GM12878 (cell line): ENCODE results near the gene C1QC.

ENCODE experiments used
- BRCA1 ChIP-seq: IDR thresholded peaks from 2 replicates; pipeline ENCODE4 v1.6.1; 2011; ENCODE audit warnings: low read depth, low read length, improper control_type of control experiment
- CTCF ChIP-seq, 3 experiments: IDR thresholded peaks in 2 of 3; conservative IDR thresholded peaks in 1 of 3; 2 replicates each; pipeline ENCODE4 v1.5.1; 2011; ENCODE audit warnings: low read depth in 3 of 3, low read length in 3 of 3, mild to moderate bottlenecking in 3 of 3, control low read depth in 2 of 3, moderate library complexity in 2 of 3, inconsistent platforms in 1 of 3, mixed read lengths in 1 of 3; ENCODE audit not compliant: control insufficient read depth in 2 of 3, insufficient read depth in 1 of 3; ENCODE audit errors: extremely low read depth in 1 of 3

GRCh38 chr1:22621761-22622160 lies 21.7 kb upstream of the C1QC start:
- TF ChIP-seq BRCA1 = no peak
- TF ChIP-seq CTCF (IDR thresholded peaks at IDR 0.05 in 2 of 3, conservative IDR thresholded peaks at IDR 0.05 in 1 of 3; ENCODE audit: control insufficient read depth in 2 of 3, extremely low read depth in 1 of 3, insufficient read depth in 1 of 3, low read depth in 3 of 3, low read length in 3 of 3) = no peak
